ENCODE results near the gene EPHB1. TPM values are rescaled to one million over a fixed set of nuclear protein-coding genes. Genes with fewer than 3 reads are reported as not detected.

Gene EPHB1
- total RNA-seq, 1 experiment from 2014 or later, result 2.8 TPM

- Mint-ChIP-seq H3K27ac (peak overlapping the region in 1 of 3 experiments; percentile 47; a peak in 1 of 7 replicates), H3K27me3 (ENCODE audit: low read depth) (peaks cover 2% of the 10 kb centered on the region; the same call in 1 of the 2 replicates), H3K9me3 (no peaks in the 10 kb centered on the region), H3K4me1 (peaks cover 66 to 67% of the 10 kb centered on the region in 2 experiments), H3K36me3 (ENCODE audit: insufficient read depth in 1 of 3, low read depth in 3 of 3) (peaks cover 0 to 2% (median 0%) of the 10 kb centered on the region in 3 experiments; a peak in 1 of 7 replicates), H3K4me3 (no peak overlapping the region)
- Histone ChIP-seq H3K4me2 (ENCODE audit: insufficient read depth, insufficient read length, low read length) (peak overlapping the region; percentile 19), H3K9me3 (ENCODE audit: control insufficient read depth, low read depth, low read length) (no peaks in the 10 kb centered on the region), H4K91ac (ENCODE audit: insufficient read length, low read depth, low read length) (peak overlapping the region; percentile 42), H3K4ac (ENCODE audit: low read depth, low read length) (no peak overlapping the region), H4K8ac (replicated peaks; ENCODE audit: insufficient read length, low read depth, low read length) (no peak overlapping the region), H2AK5ac (ENCODE audit: insufficient read length, low read length) (no peak overlapping the region), H2BK20ac (ENCODE audit: low read depth, low read length, poor library complexity, severe bottlenecking) (no peak overlapping the region), H3K9ac (ENCODE audit: extremely low read depth, insufficient read length, low read length) (no peak overlapping the region), H3K4me1 (ENCODE audit: insufficient read depth, low read length) (peaks cover 19% of the 10 kb centered on the region; the same call in 1 of the 2 replicates), H2AFZ (ENCODE audit: low read length) (no peak overlapping the region), H3K79me1 (ENCODE audit: insufficient read depth, low read depth, low read length, poor library complexity, severe bottlenecking) (no peaks in the 10 kb centered on the region), H3K27me3 (ENCODE audit: insufficient read depth, low read length) (no peaks in the 10 kb centered on the region), H3K27ac (ENCODE audit: insufficient read length, low read depth, low read length) (peak overlapping the region; percentile 8), H3K23me2 (ENCODE audit: insufficient read length, low read depth, low read length, poor library complexity, severe bottlenecking) (no peaks in the 10 kb centered on the region), H3K18ac (ENCODE audit: insufficient read length, low read depth, low read length) (peak overlapping the region; percentile 94), H2BK5ac (ENCODE audit: insufficient read length, low read length) (no peak overlapping the region), H2BK12ac (ENCODE audit: insufficient read length, low read depth, low read length) (no peak overlapping the region), H4K5ac (ENCODE audit: insufficient read length, low read depth, low read length) (peak overlapping the region; percentile 73), H2BK120ac (ENCODE audit: low read depth, low read length, poor library complexity, severe bottlenecking) (no peak overlapping the region), H3K56ac (ENCODE audit: insufficient read length, low read depth, low read length) (no peak overlapping the region), H3T11ph (ENCODE audit: low read length) (no peak overlapping the region), H3K23ac (ENCODE audit: insufficient read length, low read depth, low read length) (no peak overlapping the region), H2BK15ac (ENCODE audit: low read depth, low read length) (no peak overlapping the region), H4K20me1 (ENCODE audit: control insufficient read depth, insufficient read depth, insufficient read length) (no peaks in the 10 kb centered on the region), H3K79me2 (ENCODE audit: insufficient read depth, low read length) (no peaks in the 10 kb centered on the region), H3K14ac (ENCODE audit: insufficient read depth, low read length) (no peak overlapping the region)
- whole genome bisulfite sequencing (ENCODE audit: extremely low coverage, insufficient read length, low lambda C conversion rate), result no CpG with 5 or more reads among the region's 3 CpGs
- no peak for DNase-seq
- TF ChIP-seq CTCF (conservative IDR thresholded peaks at IDR 0.05), result no peak
Measured at GRCh38 chr3:135216659-135217058, 421.6 kb downstream of the EPHB1 start.

Measured in H9 (cell line).